Measurements from ENCODE around the gene MBD2. TPM values are rescaled to one million over a fixed set of nuclear protein-coding genes. Genes with fewer than 3 reads are reported as not detected.
A peak's percentile ranks its signal among the peaks of the same experiment; 100 is the strongest.

Gene MBD2
- total RNA-seq, 1 donor: 35.8 TPM

- no peak for TF ChIP-seq CTCF (IDR thresholded peaks at IDR 0.05; ENCODE audit: insufficient read depth, low read depth, low read length)
- no peak overlapping the region for H3K4me3 ChIP-seq (ENCODE audit: low read depth, low read length)
- no peak for DNase-seq (ENCODE audit: low read depth)
Observed at GRCh38 chr18:54187372-54187771, 37.1 kb downstream of the MBD2 start.

GRCh38 chr18:54184836-54185235 is 39.6 kb downstream of the MBD2 start:
- no peak overlapping the region for H3K4me3 ChIP-seq (ENCODE audit: low read depth, low read length)
- DNase-seq (ENCODE audit: low read depth): no peak
- TF ChIP-seq CTCF (IDR thresholded peaks at IDR 0.05; ENCODE audit: insufficient read depth, low read depth, low read length): no peak

GRCh38 chr18:54183390-54183789 is 41.1 kb downstream of the MBD2 start:
- TF ChIP-seq CTCF (IDR thresholded peaks at IDR 0.05; ENCODE audit: insufficient read depth, low read depth, low read length): no peak
- no peak for DNase-seq (ENCODE audit: low read depth)
- no peak overlapping the region for H3K4me3 ChIP-seq (ENCODE audit: low read depth, low read length)

GRCh38 chr18:54181856-54182602 is 42.4 kb downstream of the MBD2 start:
- TF ChIP-seq CTCF (IDR thresholded peaks at IDR 0.05; ENCODE audit: insufficient read depth, low read depth, low read length): no peak
- DNase-seq (ENCODE audit: low read depth): peak; percentile 19
- no peak overlapping the region for H3K4me3 ChIP-seq (ENCODE audit: low read depth, low read length)

GRCh38 chr18:54173980-54174630 is 50.4 kb downstream of the MBD2 start:
- no peak overlapping the region for H3K4me3 ChIP-seq (ENCODE audit: low read depth, low read length)
- DNase-seq (ENCODE audit: low read depth): no peak
- no peak for TF ChIP-seq CTCF (IDR thresholded peaks at IDR 0.05; ENCODE audit: insufficient read depth, low read depth, low read length)

GRCh38 chr18:54173250-54173649 is 51.2 kb downstream of the MBD2 start:
- DNase-seq (ENCODE audit: low read depth): no peak
- TF ChIP-seq CTCF (IDR thresholded peaks at IDR 0.05; ENCODE audit: insufficient read depth, low read depth, low read length): no peak
- no peak overlapping the region for H3K4me3 ChIP-seq (ENCODE audit: low read depth, low read length)
